Thyroid gland (tissue), 4 donors: ENCODE data around the gene TNS4. TPM values are rescaled to one million over a fixed set of nuclear protein-coding genes. Genes with fewer than 3 reads are reported as not detected.

Experiments used
- DNase-seq, 2 donors: peaks; one replicate each; pipeline ENCODE4 v3.0.0-alpha.2; 2019
- H3K27ac ChIP-seq, 3 donors: fragments of 200-600 bp; sonication (generic); 1 replicate in 2 of 3; 2 replicates in 1 of 3; pipeline ENCODE4 v1.5.1; 2016 to 2019; ENCODE audit warnings: mild to moderate bottlenecking in 1 of 3, moderate library complexity in 1 of 3
- H3K27me3 ChIP-seq: fragments of 200-600 bp; sonication (generic); one replicate; pipeline ENCODE4 v1.5.1; 2019
- H3K36me3 ChIP-seq, 2 donors: fragments of 200-600 bp; sonication (generic); one replicate each; pipeline ENCODE4 v1.5.1; 2016 to 2019
- H3K4me1 ChIP-seq, 2 donors: fragments of 200-600 bp; sonication (generic); one replicate each; pipeline ENCODE4 v1.5.1; 2017 to 2019
- H3K4me3 ChIP-seq, 3 donors: fragments of 200-600 bp; sonication (generic); replicated peaks in 1 of 3; 1 replicate in 2 of 3; 2 replicates in 1 of 3; pipeline ENCODE4 v1.5.1; 2016; ENCODE audit warnings: mild to moderate bottlenecking in 1 of 3
- H3K9me3 ChIP-seq: fragments of 200-600 bp; sonication (generic); one replicate; pipeline ENCODE4 v1.5.1; 2017
- CTCF ChIP-seq, 6 experiments: fragments of 200-600 bp in 3 of 6; fragments of 450-650 bp in 3 of 6; sonication (generic) in 3 of 6; IDR thresholded peaks; one replicate each; pipeline ENCODE4 v1.5.1; 2016 to 2019; ENCODE audit warnings: antibody characterized with exemption in 6 of 6, mild to moderate bottlenecking in 2 of 6, inconsistent platforms in 1 of 6, moderate library complexity in 1 of 6
- POLR2A ChIP-seq, 2 donors: fragments of 450-650 bp; IDR thresholded peaks; one replicate each; pipeline ENCODE4 v1.6.1; 2017; ENCODE audit warnings: antibody characterized with exemption in 2 of 2, mild to moderate bottlenecking in 2 of 2, moderate library complexity in 1 of 2
- WGBS, 2 donors: methylation state at CpG; one replicate each; pipeline ENCODE4 v1.1.5; 2017; 5-methylcytosine and 5-hydroxymethylcytosine counted together
- intact Hi-C: fragments of 100-400 bp; cut with DNase I; formaldehyde crosslinking; loops from one replicate; pipeline ENCODE4 v1.15.1; 2023
- total RNA-seq, 4 donors: library from RNA; depleted of rRNA; stranded (reverse); fragments of >200 nt; gene quantifications; one replicate each; pipeline ENCODE4 v1.2.3, GENCODE V29; 2016

Gene TNS4
- total RNA-seq, 4 donors from 2014 or later: 5.4 to 24.7 (median 16.2) TPM

GRCh38 chr17:40526668-40527067 is 25.2 kb upstream of the TNS4 start:
- Histone ChIP-seq H3K27ac (no peak overlapping the region), H3K4me3 (no peak overlapping the region), H3K36me3 (no peaks in the 10 kb centered on the region), H3K4me1 (peaks cover 6 to 16% of the 10 kb centered on the region in 2 donors), H3K27me3 (no peaks in the 10 kb centered on the region), H3K9me3 (no peaks in the 10 kb centered on the region)
- peak in 1 of 2 donors; percentile 6 for DNase-seq
- intact Hi-C loops: no loop called here
- WGBS, 2 donors: 78 to 79% methylated on average over 5 of the region's 5 CpGs
- TF ChIP-seq POLR2A (IDR thresholded peaks at IDR 0.05) (no peak), CTCF (IDR thresholded peaks at IDR 0.05) (no peak)

GRCh38 chr17:40525294-40525693 is 23.9 kb upstream of the TNS4 start:
- intact Hi-C loops: no loop called here
- H3K4me1 ChIP-seq: peaks cover 3 to 12% of the 10 kb centered on the region in 2 donors
- H3K36me3 ChIP-seq: no peaks in the 10 kb centered on the region
- WGBS, 2 donors: 98 to 100% methylated on average over 1 of the region's 1 CpG
- no peak overlapping the region for H3K27ac ChIP-seq
- no peaks in the 10 kb centered on the region for H3K27me3 ChIP-seq
- no peaks in the 10 kb centered on the region for H3K9me3 ChIP-seq
- H3K4me3 ChIP-seq: no peak overlapping the region
- DNase-seq: no peak
- TF ChIP-seq CTCF (IDR thresholded peaks at IDR 0.05) (no peak), POLR2A (IDR thresholded peaks at IDR 0.05) (no peak)

GRCh38 chr17:40524243-40524965 is 23.0 kb upstream of the TNS4 start:
- H3K36me3 ChIP-seq: no peaks in the 10 kb centered on the region
- intact Hi-C loops: no loop called here
- H3K27me3 ChIP-seq: no peaks in the 10 kb centered on the region
- no peak for TF ChIP-seq CTCF (IDR thresholded peaks at IDR 0.05)
- H3K27ac ChIP-seq: no peak overlapping the region
- whole genome bisulfite sequencing, 2 donors: 81 to 87% methylated on average over 3 of the region's 3 CpGs
- H3K4me1 ChIP-seq: peaks cover 3 to 11% of the 10 kb centered on the region in 2 donors
- no peaks in the 10 kb centered on the region for H3K9me3 ChIP-seq
- DNase-seq: peak in 1 of 2 donors; percentile 1
- no peak overlapping the region for H3K4me3 ChIP-seq

GRCh38 chr17:40522961-40523310 is 21.5 kb upstream of the TNS4 start:
- Histone ChIP-seq H3K9me3 (no peaks in the 10 kb centered on the region), H3K4me3 (no peak overlapping the region), H3K27me3 (no peaks in the 10 kb centered on the region), H3K27ac (peak overlapping the region in 2 of 3 donors; percentile 61 to 77), H3K36me3 (no peaks in the 10 kb centered on the region), H3K4me1 (peaks cover 3 to 15% of the 10 kb centered on the region in 2 donors)
- peak in 1 of 2 donors; percentile 0 for DNase-seq
- WGBS, 2 donors: 97 to 98% methylated on average over 3 to 5 of the region's 5 CpGs
- intact Hi-C loops: no loop called here
- TF ChIP-seq CTCF (IDR thresholded peaks at IDR 0.05) (no peak), POLR2A (IDR thresholded peaks at IDR 0.05) (no peak)

GRCh38 chr17:40522250-40522960 is 21.0 kb upstream of the TNS4 start:
- intact Hi-C loops: no loop called here

More at GRCh38 chr17:40522250-40522960, 21.0 kb upstream of the TNS4 start:
- TF ChIP-seq POLR2A (IDR thresholded peaks at IDR 0.05) (no peak), CTCF (IDR thresholded peaks at IDR 0.05) (no peak)
- DNase-seq: peak in 1 of 2 donors; percentile 0
- Histone ChIP-seq H3K9me3 (no peaks in the 10 kb centered on the region), H3K4me3 (no peak overlapping the region), H3K36me3 (no peaks in the 10 kb centered on the region), H3K27me3 (no peaks in the 10 kb centered on the region), H3K27ac (peak overlapping the region in 2 of 3 donors; percentile 61 to 77), H3K4me1 (peaks cover 3 to 18% of the 10 kb centered on the region in 2 donors)
- WGBS, 2 donors: 90 to 93% methylated on average over 7 of the region's 7 CpGs
